ENCODE data around the gene TFEC. TPM values are rescaled to one million over a fixed set of nuclear protein-coding genes. Genes with fewer than 3 reads are reported as not detected.
"Not testable (repeated sequence)": the region's sequence is repeated elsewhere in the genome, so short reads cannot be mapped to it uniquely, and the experiment has no call there.

Gene TFEC, protein sequence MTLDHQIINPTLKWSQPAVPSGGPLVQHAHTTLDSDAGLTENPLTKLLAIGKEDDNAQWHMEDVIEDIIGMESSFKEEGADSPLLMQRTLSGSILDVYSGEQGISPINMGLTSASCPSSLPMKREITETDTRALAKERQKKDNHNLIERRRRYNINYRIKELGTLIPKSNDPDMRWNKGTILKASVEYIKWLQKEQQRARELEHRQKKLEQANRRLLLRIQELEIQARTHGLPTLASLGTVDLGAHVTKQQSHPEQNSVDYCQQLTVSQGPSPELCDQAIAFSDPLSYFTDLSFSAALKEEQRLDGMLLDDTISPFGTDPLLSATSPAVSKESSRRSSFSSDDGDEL
- polyA plus RNA-seq (ENCODE audit: insufficient read depth in 1 of 5, insufficient read length in 5 of 5, low replicate concordance in 1 of 5), result 1 to 10 TPM; 1.3 to 2.0 (median 1.7) TPM
- long read RNA-seq, donor 1, result 0 reads
- long read RNA-seq, donor 2, result 0 reads
- long read RNA-seq, donor 3, partial matches to known transcripts, result 77 of 115 reads
- long read RNA-seq, donor 3, other reads (novel, unspliced or antisense), result 38 of 115 reads
- long read RNA-seq, donor 4, full-length matches to known transcripts, result 1 of 1 reads
- long read RNA-seq, donor 4, partial matches to known transcripts, result 0 of 1 reads
- long read RNA-seq, donor 4, other reads (novel, unspliced or antisense), result 0 of 1 reads
- long read RNA-seq, donor 5, result 0 reads
- long read RNA-seq, donor 6, result 0 reads
- long read RNA-seq, donor 7, result 0 reads
- long read RNA-seq, donor 8, result 0 reads

DNA sequence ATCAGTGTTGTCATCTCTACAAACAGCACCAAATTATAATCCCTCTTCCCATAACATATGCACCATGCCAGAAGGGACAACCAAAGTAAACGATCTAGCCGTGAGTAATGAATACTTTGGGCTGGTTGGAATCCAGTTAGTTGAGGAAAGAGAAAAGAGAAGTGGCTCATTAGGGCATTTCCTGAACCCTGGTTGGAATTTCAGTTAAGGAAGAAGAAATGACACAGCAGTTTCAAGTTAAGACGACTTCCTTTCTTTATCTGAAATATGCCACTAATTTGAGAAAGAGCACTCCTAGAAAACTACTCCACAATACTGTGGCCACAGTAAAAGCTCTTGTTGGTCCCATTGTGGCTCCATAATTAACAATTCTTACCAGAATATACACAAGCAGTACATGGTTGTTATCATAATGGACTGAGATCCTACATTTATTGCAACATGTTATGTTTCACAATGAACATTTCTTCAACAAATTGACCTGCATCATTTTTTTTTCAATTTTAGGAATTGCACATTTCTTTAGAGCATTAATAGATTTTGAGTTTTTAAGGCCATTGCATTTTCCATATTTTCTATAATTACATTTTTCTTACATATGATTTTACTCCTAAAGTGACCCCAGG is at the start of gene TFEC:
Gene TFEC (minus strand): TSS at position 113 of the 626 bp plus-strand sequence. CDS start 46,322 bp downstream, outside the sequence.
- no peak for DNase-seq

DNA sequence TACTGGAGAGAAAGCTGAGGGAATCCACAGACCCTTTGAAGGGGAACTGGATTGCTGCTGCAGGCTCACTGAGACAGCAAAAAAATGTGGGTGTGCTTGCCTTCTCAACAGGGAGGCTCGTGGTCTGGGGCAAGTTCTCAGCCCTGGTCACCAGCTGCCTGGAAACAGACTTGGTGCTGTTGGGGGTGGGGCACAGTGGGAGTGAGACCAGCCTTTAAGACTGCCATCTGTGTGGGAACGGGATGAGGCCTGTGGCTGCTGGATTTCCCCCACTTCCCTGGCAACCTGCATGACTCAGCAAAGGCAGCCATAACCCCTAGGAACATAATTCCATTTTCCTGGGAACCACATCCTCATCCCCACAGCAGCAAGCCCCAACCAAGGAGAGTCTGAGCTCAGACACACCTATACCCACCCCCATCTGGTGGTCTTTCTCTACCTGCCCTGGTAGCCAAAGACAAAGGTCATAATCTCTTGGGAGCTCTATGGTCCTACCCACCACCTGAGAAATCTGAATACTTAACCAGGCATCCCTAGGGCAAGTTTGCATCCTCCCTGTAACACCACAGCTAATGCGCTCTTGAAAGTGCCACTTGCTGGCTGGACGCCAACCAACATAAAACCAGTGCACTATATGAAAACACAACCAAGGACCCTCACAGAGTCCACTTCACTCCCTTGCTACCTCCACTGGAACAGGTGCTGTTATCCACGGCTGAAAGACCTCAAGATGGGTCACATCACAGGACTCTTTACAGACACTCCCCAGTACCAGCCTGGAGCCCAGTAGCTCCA is 45.0 kb upstream of the TFEC start:
- DNase-seq, result no peak

DNA sequence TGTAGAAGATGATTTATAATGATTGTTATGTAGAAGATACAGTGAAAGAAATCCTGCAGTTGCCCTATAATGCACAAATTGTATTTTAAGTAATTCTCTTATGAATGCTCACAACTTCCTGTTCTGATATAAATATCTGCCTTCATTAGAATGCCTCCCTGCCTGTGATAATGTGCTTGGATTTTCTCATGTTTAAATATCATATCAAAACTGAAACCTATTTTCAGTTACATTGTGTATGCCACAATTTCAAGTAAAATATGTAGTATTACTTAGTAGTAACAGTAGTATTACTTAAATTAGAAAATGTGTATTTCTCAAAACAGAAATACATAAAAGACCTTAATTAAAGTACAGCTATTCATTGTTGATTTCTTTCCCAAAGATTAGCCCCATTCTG is 41.1 kb upstream of the TFEC start:
- DNase-seq, result no peak

DNA sequence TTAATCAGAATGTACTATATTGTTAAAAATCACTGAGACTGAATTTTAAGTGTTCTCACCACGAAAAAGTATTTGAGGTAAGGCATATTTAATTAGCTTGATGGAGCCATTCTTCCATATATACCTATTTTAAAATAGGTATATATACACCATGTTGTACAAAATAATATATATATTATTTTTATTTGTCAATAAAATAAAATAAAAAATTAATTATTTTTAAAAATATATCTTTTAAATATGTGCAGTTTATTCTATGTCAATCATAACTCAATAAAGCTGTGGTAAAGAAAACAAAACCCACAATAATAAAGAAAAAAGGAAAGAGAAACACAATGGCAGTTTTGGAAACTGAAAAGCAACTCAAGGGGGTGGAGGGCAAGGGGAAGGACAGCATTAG is 33.6 kb upstream of the TFEC start:
- DNase-seq, result no peak

DNA sequence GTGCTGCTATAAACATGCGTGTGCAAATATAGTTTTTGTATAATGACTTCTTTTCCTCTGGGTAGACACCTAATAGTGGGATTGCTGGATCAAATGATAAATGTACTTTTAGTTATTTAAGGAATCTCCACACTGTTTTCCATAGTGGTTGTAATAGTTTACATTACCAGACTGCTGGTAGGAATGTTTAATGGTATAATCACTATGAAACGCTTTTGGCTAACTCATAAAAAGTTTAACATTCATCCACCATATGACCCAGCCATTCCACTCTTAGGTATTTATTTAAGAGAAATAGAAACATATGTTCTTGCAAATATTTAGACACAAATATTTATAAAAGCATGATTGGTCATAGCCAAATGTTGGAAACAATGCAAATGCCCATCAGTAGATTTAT is 32.1 kb upstream of the TFEC start:
- DNase-seq, result no peak

DNA sequence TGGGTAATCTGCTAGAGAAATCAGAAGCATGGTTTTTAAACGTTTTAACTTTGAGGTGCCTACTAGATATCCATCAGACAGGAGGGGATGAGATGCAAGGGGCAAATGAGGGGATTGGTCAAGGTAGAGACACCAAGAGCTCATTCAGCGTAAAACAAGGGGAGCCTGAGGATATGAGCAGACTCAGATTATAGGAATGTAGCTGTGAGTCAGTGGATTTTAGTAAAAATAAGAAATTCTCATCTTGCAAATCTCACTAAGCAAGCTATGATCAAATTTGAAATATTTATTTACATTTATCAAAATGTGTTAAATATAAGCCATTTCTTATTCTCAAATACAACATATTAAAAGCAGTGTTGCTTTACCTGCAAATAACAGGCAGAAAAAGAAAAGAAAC is 21.4 kb upstream of the TFEC start:
- DNase-seq, result no peak

DNA sequence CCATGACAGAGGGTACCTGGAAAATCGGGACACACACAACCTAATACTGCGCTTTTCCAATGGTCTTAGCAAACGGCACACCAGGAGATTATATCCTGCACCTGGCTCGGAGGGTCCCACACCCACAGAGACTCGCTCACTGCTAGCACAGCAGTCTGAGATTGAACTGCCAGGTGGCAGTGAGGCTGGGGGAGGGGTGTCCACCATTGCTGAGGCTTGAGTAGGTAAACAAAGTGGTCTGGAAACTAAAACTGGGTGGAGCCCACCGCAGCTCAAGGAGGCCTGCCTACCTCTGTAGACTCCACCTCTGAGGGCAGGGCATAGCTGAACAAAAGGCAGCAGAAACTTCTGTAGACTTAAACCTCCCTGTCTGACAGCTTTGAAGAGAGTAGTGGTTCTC is 16.7 kb upstream of the TFEC start:
- not testable (repeated sequence) for DNase-seq

DNA sequence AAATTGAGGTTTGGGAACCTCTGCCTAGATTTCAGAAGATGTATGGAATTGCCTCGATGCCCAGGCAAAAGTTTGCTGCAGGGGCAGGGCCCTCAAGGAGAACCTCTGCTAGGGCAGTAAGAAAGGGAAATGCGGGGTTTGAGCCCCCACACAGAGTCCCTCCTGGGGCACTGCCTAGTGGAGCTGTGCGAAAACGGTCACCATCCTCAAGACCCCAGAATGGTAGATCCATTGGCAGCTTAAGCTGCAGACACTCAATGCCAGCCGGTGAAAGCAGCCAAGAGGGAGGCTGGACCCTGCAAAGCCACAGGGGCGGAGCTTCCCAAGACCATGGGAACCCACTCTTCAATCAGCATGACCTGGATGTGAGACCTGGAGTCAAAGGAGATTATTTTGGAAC is 15.0 kb upstream of the TFEC start:
- no peak for DNase-seq

DNA sequence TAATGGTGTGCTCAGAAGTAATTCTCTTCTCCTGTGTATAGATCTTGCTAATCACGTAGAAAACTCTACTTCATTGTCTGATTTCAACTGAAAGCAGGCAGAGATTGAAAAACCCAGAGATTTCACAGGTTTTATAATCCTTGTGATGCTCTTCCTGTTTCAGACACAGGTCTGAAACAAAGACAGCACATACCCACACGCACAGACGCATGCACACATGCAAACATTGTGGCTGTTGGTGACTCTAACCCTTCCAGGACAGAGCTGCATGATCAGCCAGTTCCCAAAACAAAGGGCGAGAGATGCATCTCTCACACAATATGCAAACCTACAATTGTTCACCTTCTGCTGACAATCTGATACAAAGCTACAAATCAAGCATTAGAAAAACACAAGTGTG is 11.1 kb upstream of the TFEC start:
- no peak for DNase-seq

DNA sequence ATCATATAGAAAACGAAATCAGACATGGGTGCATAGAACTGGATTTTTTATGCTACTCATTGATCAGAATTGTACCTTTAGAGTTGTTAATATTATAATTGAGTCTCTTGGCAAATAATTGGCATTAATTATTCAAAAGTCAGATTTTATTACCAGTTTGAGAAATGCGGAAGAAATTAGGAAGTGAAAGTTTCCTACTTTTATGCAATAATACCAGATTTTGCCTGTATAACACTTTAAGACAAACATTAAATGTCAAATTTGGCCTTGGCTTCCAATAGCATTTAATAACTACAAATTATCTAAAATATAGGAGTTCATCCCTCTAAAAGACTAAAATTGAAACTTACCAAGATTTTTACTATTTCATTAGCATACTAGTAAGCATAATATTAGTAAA is 6.8 kb upstream of the TFEC start:
- no peak for DNase-seq

DNA sequence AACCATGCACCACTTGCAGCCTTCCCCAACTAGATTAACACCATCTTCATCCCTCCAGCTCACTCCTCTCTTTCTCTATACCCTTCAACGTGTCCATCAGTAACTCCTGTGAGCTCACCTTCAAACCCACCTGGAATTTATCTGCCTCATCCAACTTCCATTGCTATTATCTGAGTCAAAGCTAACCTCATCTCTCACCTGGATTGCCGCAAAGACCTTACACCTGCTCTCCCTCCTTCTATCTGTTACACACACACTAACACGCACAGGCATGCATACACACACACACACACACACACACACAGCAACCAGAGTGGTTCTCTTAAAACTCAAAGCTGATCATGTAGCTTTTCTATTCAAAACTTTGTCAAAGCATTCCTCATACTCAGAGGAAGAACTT is 3.8 kb upstream of the TFEC start:
- no peak for DNase-seq

DNA sequence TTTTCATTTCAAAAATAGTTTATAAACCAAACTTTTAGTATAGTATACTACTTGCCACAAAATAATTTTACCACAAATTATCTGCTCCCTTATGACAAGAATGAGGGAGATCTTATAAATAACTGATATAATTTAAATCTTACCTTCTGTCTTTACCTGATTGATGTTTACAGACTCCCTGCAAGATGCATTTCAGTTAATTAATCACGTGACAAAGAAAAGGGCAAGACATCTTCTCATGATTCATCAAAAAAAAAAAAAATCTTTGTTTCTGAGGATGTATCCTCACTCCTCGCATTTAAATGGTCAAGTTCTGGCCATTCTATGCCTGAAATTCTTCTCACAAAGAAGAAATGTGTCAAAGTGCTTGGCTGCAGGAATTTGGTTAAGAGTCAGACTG is 2.3 kb upstream of the TFEC start:
- no peak for DNase-seq

DNA sequence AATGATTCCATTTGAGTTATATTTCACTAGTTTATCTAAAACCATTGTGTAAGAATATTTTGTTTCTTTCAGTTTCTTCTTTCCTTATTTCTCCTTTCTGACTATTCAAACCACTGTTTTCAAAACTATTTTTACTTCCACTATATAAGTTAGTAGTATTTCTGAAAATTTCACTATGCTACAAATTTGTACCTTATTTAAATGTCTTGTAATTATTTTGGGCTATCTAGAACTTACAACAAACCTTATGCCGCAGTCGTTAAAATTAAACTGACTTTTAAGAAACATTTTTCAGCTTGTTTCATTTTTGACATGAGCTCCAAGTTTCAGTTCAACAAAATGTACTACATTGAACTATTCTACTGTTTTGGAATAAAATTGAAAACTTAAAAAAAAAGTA is 1.8 kb downstream of the TFEC start:
- no peak for DNase-seq

DNA sequence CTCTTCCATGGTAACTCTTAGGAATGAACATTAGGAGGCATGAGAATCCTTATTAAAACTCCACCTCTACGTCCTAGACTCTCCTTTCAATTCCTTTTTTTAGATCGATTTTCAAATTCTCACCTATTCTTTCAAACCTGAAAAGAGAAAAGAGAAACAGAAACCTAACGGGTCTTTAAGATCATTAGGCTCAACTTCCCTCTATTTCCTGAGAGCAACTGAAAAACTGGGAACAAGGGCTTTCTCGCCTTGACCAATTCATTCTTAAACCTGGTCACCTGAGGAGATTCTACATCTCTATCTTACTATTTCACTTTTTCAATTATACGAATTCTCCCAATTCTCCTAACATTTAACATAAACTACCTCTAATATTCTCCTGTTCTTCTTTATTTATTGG is 2.8 kb downstream of the TFEC start:
- DNase-seq, result no peak

DNA sequence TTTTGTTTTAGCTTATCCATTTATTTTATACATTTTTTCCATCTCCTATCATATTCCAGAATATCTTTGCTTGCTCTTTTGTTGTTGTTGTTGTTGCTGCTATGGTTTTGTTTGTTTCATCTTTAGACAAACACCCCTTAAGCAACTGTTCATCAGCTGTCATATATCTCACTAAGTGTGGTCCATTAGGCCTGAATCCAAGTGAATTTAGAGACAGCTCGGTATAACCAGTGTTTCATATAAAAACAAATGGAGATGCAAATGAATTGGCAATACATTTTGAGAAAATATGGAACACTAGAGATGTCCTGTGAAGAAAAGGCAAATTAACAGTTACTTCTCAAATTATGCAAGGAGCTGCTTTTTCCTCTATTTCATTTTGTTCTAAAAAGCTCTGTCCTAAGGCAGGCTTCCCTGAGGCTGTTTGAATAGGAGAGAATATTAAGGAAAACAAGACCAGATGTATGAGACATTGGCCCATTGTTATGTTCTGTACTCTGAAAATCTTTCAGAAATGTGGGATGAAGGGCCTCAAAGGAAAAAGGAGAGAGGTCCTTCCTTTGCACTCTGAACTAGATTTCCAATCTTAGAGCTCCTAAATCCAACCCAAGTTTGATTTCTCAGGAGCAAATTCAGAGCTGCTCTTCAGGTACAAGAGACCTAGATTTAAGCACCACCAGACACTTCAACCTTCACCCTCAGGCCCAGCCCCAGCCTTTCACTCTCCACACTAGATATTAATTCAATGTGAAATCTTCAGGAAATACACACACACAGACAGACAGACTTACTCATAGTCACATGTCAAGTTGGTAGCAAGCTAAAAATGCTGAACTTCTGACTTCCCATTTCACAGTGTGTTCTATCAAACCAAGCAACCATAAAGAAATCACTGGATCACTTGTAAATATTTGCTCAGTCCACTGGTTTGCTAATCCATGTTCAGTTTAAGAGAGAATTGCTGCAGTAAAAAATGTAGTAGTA is 5.4 kb downstream of the TFEC start:
- DNase-seq, result no peak

DNA sequence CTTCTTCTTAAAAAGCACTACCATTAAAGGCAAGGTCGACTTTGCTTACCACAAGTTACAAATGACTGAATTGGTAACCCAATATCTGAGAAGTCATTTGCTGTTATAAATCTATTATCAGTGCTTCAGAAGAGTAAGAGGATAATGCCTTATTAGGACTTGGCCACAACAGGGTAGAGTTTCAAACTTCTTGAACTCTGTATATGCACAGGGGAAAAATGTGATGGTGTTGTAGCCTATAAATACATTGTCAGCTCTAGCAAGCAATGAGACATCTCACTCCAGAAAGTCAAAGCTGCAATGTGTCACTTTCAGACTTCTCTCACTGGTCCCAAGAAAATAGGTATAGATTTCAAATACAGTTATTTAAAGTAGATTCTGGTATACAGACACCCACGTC is 9.3 kb downstream of the TFEC start:
- no peak for DNase-seq

DNA sequence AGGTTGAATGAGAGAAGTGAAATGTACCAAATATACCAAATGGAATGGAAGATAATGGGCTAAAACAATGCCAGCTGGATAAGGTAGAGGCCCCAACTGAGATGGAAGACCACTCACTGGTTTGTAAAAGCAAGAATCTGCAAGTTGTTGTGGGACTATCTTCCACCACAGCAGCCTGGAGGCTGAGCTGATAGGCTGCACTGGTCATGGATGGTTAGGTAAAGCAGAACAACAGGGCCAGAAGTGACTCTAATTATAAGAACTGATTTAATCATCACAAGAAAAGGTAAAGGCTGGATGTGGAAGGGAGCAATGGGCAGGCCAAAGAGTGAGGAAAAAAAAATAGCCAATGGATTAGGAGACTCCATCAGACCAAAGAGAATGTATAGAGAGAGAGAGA is 11.8 kb downstream of the TFEC start:
- no peak for DNase-seq

DNA sequence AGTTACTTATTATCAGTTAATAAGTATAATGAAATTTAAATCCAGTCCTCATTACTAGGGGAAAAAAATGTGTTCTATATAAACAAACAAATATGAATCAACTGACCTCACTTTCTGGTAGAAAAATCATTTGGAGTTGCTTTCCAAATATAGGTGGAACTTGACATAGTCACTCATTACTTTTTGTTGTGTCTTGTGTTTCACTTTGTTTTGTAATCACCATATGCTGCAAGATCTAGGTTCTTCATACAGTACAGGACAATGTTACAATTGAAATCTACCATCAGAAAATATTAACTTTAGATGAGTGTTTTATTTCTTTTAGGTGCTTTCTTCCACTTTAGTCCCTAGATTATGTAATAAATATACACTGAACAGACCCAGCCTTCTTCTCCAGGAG is 16.9 kb downstream of the TFEC start:
- DNase-seq, result no peak

DNA sequence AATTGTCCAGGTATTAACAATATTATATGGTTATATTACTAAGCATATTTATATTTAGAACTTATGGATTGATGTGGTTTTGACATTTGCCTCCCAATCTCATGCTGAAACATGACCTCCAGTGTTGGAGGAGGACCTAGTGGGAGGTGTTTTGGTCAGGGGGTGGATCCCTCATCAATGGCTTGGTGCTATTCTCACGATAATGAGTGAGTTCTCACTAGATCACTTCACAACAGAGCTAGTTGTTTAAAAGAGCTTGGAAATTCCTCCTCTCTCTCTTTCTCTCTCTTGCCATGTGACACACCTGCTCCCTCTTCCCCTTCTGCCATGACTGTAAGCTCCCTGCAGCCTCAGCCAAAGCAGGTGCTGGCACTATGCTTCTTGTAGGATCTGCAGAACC is 19.0 kb downstream of the TFEC start:
- DNase-seq, result no peak

DNA sequence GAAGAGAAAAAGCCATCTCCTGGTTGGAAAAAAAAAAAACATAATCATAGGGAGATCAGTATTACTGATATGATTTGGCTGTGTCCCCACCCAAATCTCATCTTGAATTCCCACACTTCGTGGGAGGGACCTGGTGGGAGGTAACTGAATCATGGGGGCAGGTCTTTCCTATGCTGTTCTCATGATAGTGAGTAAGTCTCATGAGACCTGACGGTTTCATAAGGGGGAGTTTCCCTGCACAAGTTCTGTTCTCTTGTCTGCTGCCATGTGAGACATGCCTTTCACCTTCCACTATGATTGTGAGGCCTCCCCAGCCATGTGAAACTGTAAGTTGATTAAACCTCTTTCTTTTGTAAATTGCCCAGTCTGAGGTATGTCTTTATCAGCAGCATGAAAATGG is 25.8 kb downstream of the TFEC start:
- not testable (repeated sequence) for DNase-seq

DNA sequence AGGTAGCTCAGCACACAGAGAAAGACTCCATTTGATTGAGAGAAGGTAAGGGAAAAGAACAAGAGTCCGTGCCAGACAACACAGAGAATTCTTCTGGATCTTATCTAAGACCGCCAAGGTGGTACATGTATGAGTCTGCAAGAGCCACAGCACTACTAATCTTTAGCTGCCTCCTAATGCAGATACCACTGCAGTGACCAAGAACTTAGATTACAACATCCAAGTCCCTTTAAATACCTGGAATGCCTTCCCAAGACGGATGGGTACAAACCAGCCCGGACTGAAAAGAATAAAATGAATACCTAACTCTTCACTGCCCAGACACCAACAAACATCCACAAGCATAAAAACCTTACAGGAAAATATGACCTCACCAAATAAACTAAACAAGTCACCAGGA is 33.3 kb downstream of the TFEC start:
- no peak for DNase-seq

All from right lung (tissue), 10 donors.